GM23338 (cell line): ENCODE data around the gene DEPDC5. TPM values are rescaled to one million over a fixed set of nuclear protein-coding genes. Genes with fewer than 3 reads are reported as not detected.
A peak's percentile ranks its signal among the peaks of the same experiment; 100 is the strongest.

Experiments used
- ATAC-seq: fragments of 200-7000 bp; cut with Tn5 transposase; 3 replicates; pipeline ENCODE4 v1.9.1; 2020
- DNase-seq: peaks from one replicate; pipeline ENCODE4 v3.0.0-alpha.2; 2015; ENCODE audit warnings: low spot score
- H2AFZ ChIP-seq: fragments of 200-600 bp; sonication (generic); 2 replicates; pipeline ENCODE4 v1.8.0; 2016; ENCODE audit warnings: antibody characterized with exemption, mild to moderate bottlenecking, moderate library complexity
- H3F3A ChIP-seq: fragments of 200-600 bp; sonication (generic); replicated peaks from 2 replicates; pipeline ENCODE4 v1.8.0; 2017; ENCODE audit warnings: antibody characterized with exemption, mixed run types, low read depth
- H3K27ac ChIP-seq: fragments of 200-600 bp; sonication (generic); 2 replicates; pipeline ENCODE4 v1.6.1; 2016; ENCODE audit warnings: low read depth
- H3K27me3 ChIP-seq: fragments of 200-600 bp; sonication (generic); 2 replicates; pipeline ENCODE4 v1.8.0; 2016; ENCODE audit warnings: mild to moderate bottlenecking, mixed run types, moderate library complexity; ENCODE audit not compliant: insufficient read depth
- H3K36me3 ChIP-seq: fragments of 200-600 bp; sonication (generic); 2 replicates; pipeline ENCODE4 v1.8.0; 2016; ENCODE audit warnings: mild to moderate bottlenecking; ENCODE audit not compliant: insufficient read depth
- H3K4me1 ChIP-seq: fragments of 200-600 bp; sonication (generic); 2 replicates; pipeline ENCODE4 v1.8.0; 2016; ENCODE audit warnings: mild to moderate bottlenecking, moderate library complexity; ENCODE audit not compliant: insufficient read depth
- H3K4me2 ChIP-seq: fragments of 200-600 bp; sonication (generic); 2 replicates; pipeline ENCODE4 v1.7.1; 2017; ENCODE audit warnings: mixed run types
- H3K4me3 ChIP-seq: fragments of 200-600 bp; sonication (generic); 2 replicates; pipeline ENCODE4 v1.6.1; 2016; ENCODE audit warnings: mixed run types
- H3K79me2 ChIP-seq: fragments of 200-600 bp; sonication (generic); replicated peaks from 2 replicates; pipeline ENCODE4 v1.8.0; 2017; ENCODE audit warnings: mild to moderate bottlenecking; ENCODE audit not compliant: insufficient read depth
- H3K9me2 ChIP-seq: fragments of 200-600 bp; sonication (generic); 2 replicates; pipeline ENCODE4 v1.8.0; 2017; ENCODE audit not compliant: insufficient read depth
- H4K20me1 ChIP-seq: fragments of 200-600 bp; sonication (generic); replicated peaks from 2 replicates; pipeline ENCODE4 v1.8.0; 2017; ENCODE audit warnings: mild to moderate bottlenecking; ENCODE audit not compliant: insufficient read depth
- H3K27ac Mint-ChIP-seq: 2 replicates; pipeline ENCODE4 v1.8.0; 2020; ENCODE audit warnings: inconsistent platforms, mild to moderate bottlenecking, moderate library complexity, mixed read lengths
- H3K27me3 Mint-ChIP-seq: 3 replicates; pipeline ENCODE4 v1.8.0; 2022; ENCODE audit warnings: low read depth, mild to moderate bottlenecking, moderate library complexity, mixed read lengths, inconsistent platforms; ENCODE audit not compliant: insufficient read depth, poor library complexity
- H3K36me3 Mint-ChIP-seq: 3 replicates; pipeline ENCODE4 v1.8.0; 2021; ENCODE audit warnings: low read depth, mild to moderate bottlenecking, inconsistent platforms, moderate library complexity, mixed read lengths
- H3K4me1 Mint-ChIP-seq: 3 replicates; pipeline ENCODE4 v1.8.0; 2020; ENCODE audit warnings: mild to moderate bottlenecking, inconsistent platforms, mixed read lengths
- H3K4me3 Mint-ChIP-seq: 3 replicates; pipeline ENCODE4 v1.8.0; 2021; ENCODE audit warnings: moderate library complexity, mild to moderate bottlenecking, inconsistent platforms, mixed read lengths
- H3K9me3 Mint-ChIP-seq: 3 replicates; pipeline ENCODE4 v1.8.0; 2020; ENCODE audit warnings: moderate library complexity, mild to moderate bottlenecking, inconsistent platforms, mixed read lengths
- CTCF ChIP-seq, 2 experiments: fragments of 200-600 bp in 1 of 2; sonication (generic) in 1 of 2; conservative IDR thresholded peaks; 2 replicates each; pipeline versions ENCODE4 v1.5.1 to v1.6.1; 2016 to 2017; ENCODE audit warnings: antibody characterized with exemption in 2 of 2, low read depth in 2 of 2, mild to moderate bottlenecking in 2 of 2, moderate library complexity in 1 of 2
- ETS1 ChIP-seq: IDR thresholded peaks from 2 replicates; pipeline ENCODE4 v1.6.1; 2016; ENCODE audit warnings: antibody characterized with exemption
- EZH2phosphoT487 ChIP-seq: fragments of 200-600 bp; sonication (generic); IDR thresholded peaks from one replicate; pipeline ENCODE4 v1.8.1; 2018; ENCODE audit warnings: antibody characterized with exemption; ENCODE audit not compliant: unreplicated experiment
- JUNB ChIP-seq: IDR thresholded peaks from one replicate; pipeline ENCODE4 v1.6.1; 2016; ENCODE audit warnings: antibody characterized with exemption; ENCODE audit not compliant: unreplicated experiment
- POLR2AphosphoS5 ChIP-seq: IDR thresholded peaks from 2 replicates; pipeline ENCODE4 v1.6.1; 2016; ENCODE audit warnings: antibody characterized with exemption, low read depth
- ZNF462 ChIP-seq: fragments of 250-450 bp; sonication (Bioruptor Pico); IDR thresholded peaks from 2 replicates; pipeline ENCODE4 v1.5.0; 2020; ENCODE audit warnings: mild to moderate bottlenecking, moderate library complexity
- polyA plus RNA-seq: library from polyadenylated mRNA; unstranded; fragments of >200 nt; fragmentation: Nextera tagmentation; extraction: Ambion mirVana; gene quantifications from 2 replicates; pipeline ENCODE4 v1.2.1, GENCODE V29; 2016
- total RNA-seq: library from RNA; depleted of rRNA; stranded (reverse); fragments of >200 nt; shearing (Covaris generic); gene quantifications from 2 replicates; pipeline ENCODE4 v1.2.3, GENCODE V29; 2014

DEPDC5 gene
- total and polyA plus RNA-seq, 2 experiments from 2014 or later: 18.7 to 19.7 TPM

GRCh38 chr22:31789803-31790202, 36.0 kb downstream of the DEPDC5 start (continued):
- no peak for TF ChIP-seq ZNF462
- no peak for TF ChIP-seq ETS1
- no peak for TF ChIP-seq JUNB
- no peak for TF ChIP-seq CTCF (conservative IDR thresholded peaks at IDR 0.05; ENCODE audit: low read depth in 2 of 2)
- no peak for TF ChIP-seq POLR2AphosphoS5
- TF ChIP-seq EZH2phosphoT487: no peak

DNA sequence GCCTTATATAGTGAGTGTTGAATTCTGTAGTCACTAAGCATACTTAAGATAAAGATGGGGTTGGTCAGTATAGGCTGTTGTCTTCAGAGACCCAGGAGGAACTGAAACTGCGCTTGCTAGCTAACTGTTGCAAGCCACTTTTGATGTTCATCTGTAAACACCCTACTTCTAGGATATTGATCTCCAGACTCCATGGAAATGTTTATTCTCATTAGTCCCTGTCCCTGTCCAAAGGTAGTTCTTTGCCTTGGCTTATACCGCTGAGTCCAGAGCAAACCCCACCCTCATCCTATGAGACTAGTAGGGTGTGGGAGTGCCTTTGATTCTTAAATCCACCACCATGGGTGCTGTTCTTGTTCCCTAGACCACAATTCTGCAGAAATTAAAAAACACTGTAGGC, 36.4 kb downstream of the DEPDC5 start:
- no peaks in the 10 kb centered on the region for H3K4me1 ChIP-seq
- H3K4me1 Mint-ChIP-seq: no peaks in the 10 kb centered on the region; the same call in 1 of the 3 replicates
- H3K27me3 Mint-ChIP-seq: peaks cover 2% of the 10 kb centered on the region
- no peaks in the 10 kb centered on the region for H3K9me2 ChIP-seq
- H3K27ac ChIP-seq: no peak overlapping the region
- no peak overlapping the region for H3K4me3 Mint-ChIP-seq
- no peak overlapping the region for H3K4me2 ChIP-seq
- ATAC-seq (no peak), DNase-seq (no peak)
- no peaks in the 10 kb centered on the region for H3K79me2 ChIP-seq
- no peaks in the 10 kb centered on the region for H3K9me3 Mint-ChIP-seq
- H3K36me3 ChIP-seq: no peaks in the 10 kb centered on the region; the same call in 1 of the 2 replicates
- no peak overlapping the region for H3K4me3 ChIP-seq
- peak overlapping the region; percentile 75; the same call in 1 of the 2 replicates for H3K27ac Mint-ChIP-seq
- H3K36me3 Mint-ChIP-seq: peaks cover 2% of the 10 kb centered on the region; the same call in 2 of the 3 replicates
- H3K27me3 ChIP-seq: no peaks in the 10 kb centered on the region
- H4K20me1 ChIP-seq: no peaks in the 10 kb centered on the region
- no peaks in the 10 kb centered on the region for H3F3A ChIP-seq
- H2AFZ ChIP-seq: no peak overlapping the region
- TF ChIP-seq JUNB: no peak
- TF ChIP-seq ZNF462: no peak
